ENCODE measurements around the gene E2F8. TPM values are rescaled to one million over a fixed set of nuclear protein-coding genes. Genes with fewer than 3 reads are reported as not detected.
"Not testable (repeated sequence)": the region's sequence is repeated elsewhere in the genome, so short reads cannot be mapped to it uniquely, and the experiment has no call there.

Gene E2F8
- total RNA-seq, 2 experiments from 2014 or later: 53.3 to 59.7 TPM

DNA sequence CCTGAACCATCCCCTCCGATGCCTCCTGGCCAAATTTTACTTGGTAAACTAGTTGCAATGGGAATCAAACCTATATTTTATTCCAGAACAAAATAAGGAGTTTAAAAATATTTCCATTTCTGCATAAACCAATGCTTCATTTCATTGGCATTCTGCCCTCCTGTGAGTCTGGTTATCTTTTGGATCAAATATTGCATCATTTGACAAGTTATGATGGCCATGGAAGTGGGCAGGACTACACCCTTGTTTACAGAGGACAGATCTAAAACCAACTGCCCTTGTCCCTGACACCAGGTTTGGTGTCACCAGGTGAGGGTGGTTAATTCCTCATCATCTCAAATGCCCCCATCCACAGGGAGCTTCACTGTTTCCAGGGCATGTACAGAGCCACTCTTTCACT lies 28.2 kb upstream of the E2F8 start:
- no peaks in the 10 kb centered on the region for H3K36me3 Mint-ChIP-seq (ENCODE audit: low read depth)
- no peaks in the 10 kb centered on the region for H3K9me3 Mint-ChIP-seq
- no peaks in the 10 kb centered on the region for H3K4me1 Mint-ChIP-seq
- H3K27me3 Mint-ChIP-seq: peaks cover 44% of the 10 kb centered on the region
- POLR2A ChIA-PET: no interaction called here
- H3K4me3 Mint-ChIP-seq: no peak overlapping the region
- DNase-seq: no peak
- H3K27ac Mint-ChIP-seq: no peak overlapping the region
- CTCF ChIA-PET: interaction anchor here (2.2 kb wide), 1 partner anchor 9 kb away, joined by 6 read pairs; no protein-coding TSS in a partner anchor

DNA sequence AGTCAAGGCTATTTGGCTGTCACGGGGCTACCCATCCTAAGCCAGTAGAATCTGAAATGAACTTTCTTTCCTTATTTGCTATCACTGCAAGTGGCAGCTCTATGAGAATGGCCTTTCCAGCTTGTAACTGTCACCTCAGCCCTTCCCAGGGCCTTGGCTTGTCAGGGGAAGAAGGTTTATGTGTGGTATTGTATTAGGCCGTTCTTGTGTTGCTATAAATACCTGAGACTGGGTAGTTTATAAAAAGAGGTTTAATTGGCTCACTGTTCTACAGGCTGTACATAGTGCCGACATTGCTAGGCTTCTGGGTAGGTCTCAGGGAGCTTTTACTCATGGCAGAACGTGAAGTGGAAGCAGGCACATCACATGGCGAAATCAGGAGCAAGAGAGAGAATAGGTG lies 26.8 kb upstream of the E2F8 start:
- DNase-seq: no peak
- POLR2A ChIA-PET: no interaction called here
- Mint-ChIP-seq H3K27ac (no peak overlapping the region), H3K4me3 (no peak overlapping the region), H3K9me3 (no peaks in the 10 kb centered on the region), H3K4me1 (no peaks in the 10 kb centered on the region), H3K36me3 (ENCODE audit: low read depth) (no peaks in the 10 kb centered on the region), H3K27me3 (peaks cover 38% of the 10 kb centered on the region)
- CTCF ChIA-PET: interaction anchor here (0.6 kb wide), 1 partner anchor 33 kb away, joined by 3 read pairs; no protein-coding TSS in a partner anchor

DNA sequence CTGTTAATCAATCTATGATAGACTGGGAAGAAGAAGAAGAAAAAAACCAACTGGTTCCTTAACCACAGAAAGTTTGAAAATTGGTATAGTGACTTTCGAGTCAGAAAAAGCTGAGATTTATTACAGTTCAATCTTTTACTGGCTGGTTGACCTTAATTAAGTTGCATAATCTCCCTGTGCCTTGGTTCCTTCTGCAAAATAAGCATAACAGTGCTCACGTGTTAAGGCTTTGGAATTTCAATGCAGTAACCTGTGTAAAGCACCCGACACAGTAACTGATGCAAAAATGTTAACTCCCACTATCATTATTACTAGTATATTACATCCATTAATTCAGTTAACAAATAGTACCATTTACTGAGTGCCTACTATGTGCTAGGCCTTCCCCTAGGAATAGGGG lies 22.6 kb upstream of the E2F8 start:
- Mint-ChIP-seq H3K27me3 (peaks cover 12% of the 10 kb centered on the region), H3K36me3 (ENCODE audit: low read depth) (no peaks in the 10 kb centered on the region), H3K27ac (no peak overlapping the region), H3K4me3 (no peak overlapping the region), H3K4me1 (peaks cover 1% of the 10 kb centered on the region), H3K9me3 (no peaks in the 10 kb centered on the region)
- POLR2A ChIA-PET: no interaction called here
- no peak for DNase-seq
- CTCF ChIA-PET: no interaction called here

DNA sequence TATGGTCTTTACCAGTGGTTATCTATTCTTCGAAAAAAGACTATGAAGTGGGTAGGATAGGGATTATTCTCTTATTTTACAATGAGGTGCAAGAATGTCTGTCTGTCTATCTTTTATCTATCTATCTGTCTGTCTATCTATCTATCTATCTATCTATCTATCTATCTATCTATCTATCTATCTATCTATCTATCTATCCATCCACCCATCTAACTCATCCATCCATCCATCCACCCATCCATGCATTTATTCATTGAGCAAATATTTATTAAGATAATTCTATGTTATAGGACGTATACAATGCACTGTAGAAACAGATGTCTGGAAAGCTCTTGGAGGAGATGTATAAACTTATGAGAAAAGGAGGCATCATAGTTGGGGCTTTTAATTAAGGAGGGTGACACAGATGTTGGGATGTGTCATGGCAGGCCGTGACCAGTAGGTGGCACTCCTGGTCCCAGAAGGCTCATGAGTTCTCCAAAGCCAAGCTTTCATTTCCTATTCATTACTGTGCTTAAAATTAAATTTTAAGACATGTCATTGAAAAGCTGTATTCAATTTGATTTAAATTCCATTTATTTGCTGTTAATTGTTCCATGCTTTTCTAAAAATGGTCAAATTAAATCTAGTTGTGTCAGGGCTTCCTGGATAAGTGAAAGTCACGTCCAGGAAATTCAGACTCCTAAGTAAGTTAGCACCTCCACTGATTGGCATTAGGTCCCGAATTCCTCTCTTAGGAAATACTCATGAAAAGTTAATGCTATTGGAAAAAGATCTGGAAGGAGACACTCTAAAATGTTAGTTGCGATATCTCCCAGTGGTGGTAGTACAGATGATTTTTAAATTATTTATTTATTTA lies 19.0 kb upstream of the E2F8 start:
- peaks cover 16% of the 10 kb centered on the region for H3K27me3 Mint-ChIP-seq
- peak; percentile 76 for DNase-seq
- no peak overlapping the region for H3K4me3 Mint-ChIP-seq
- ChIA-PET CTCF (interaction anchor here (0.7 to 2.1 kb wide), 5 partner anchors 10 to 342 kb away, joined by 3 to 6 read pairs (median 3); no protein-coding TSS in a partner anchor), POLR2A (no interaction called here)
- H3K36me3 Mint-ChIP-seq (ENCODE audit: low read depth): no peaks in the 10 kb centered on the region
- H3K27ac Mint-ChIP-seq: no peak overlapping the region
- peaks cover 3% of the 10 kb centered on the region for H3K9me3 Mint-ChIP-seq
- H3K4me1 Mint-ChIP-seq: peaks cover 1% of the 10 kb centered on the region

DNA sequence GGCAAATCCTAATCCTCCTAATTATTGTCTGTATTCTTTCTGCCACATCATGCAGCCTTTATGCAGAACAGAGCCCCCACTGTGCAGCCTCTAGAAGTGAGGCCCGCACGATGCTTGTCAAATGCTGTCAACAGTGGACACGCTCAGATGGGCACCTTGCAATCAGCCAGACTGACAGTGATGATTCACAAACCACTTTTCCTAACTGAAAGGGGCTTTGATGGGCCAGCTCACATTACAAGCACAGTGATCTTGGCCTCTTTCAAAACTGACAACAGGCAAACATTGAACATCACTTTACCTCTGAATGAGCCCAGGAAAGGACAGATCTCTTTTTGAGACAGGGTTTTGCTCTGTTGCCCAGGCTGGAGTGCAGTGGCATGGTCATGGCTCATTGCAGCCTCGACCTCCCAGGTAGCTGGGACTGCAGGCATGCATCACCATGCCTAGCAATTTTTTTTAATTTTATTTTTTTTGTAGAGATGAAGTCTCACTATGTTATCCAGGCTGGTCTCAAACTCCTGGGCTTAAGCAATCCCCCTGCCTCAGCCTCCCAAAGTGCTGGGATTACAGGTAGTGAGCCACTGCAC lies 18.0 kb upstream of the E2F8 start:
- CTCF ChIA-PET: interaction anchor here (1.1 to 2.1 kb wide), 2 partner anchors 296 to 302 kb away, joined by 3 to 4 read pairs; no protein-coding TSS in a partner anchor
- Mint-ChIP-seq H3K9me3 (peaks cover 7% of the 10 kb centered on the region), H3K27me3 (peaks cover 22% of the 10 kb centered on the region), H3K36me3 (ENCODE audit: low read depth) (no peaks in the 10 kb centered on the region), H3K4me3 (no peak overlapping the region), H3K4me1 (peaks cover 1% of the 10 kb centered on the region), H3K27ac (no peak overlapping the region)
- DNase-seq: no peak
- POLR2A ChIA-PET: no interaction called here

DNA sequence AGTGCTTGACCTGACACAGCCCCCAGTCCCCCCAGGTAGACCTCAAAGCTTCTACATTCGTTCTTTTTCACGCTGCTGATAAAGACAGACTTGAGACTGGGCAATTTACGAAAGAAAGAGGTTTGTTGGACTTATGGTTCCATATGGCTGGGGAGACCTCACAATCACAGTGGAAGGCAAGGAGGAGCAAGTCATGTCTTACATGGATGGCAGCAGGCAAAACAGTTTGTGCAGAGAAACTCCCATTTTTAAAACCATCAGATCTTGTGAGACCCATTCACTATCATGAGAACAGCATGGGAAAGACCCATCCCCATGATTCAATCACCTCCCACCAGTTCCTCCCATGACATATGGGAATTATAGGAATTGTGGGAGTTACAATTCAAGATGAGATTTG lies 13.7 kb upstream of the E2F8 start:
- peaks cover 40% of the 10 kb centered on the region for H3K27me3 Mint-ChIP-seq
- DNase-seq; H3K36me3 Mint-ChIP-seq (ENCODE audit: low read depth); H3K4me1 Mint-ChIP-seq; H3K27ac Mint-ChIP-seq; POLR2A ChIA-PET; H3K4me3 Mint-ChIP-seq: not testable (repeated sequence)
- CTCF ChIA-PET: interaction anchor here (1.5 kb wide), 1 partner anchor 8 kb away, joined by 5 read pairs; no protein-coding TSS in a partner anchor
- H3K9me3 Mint-ChIP-seq: peaks cover 11% of the 10 kb centered on the region

DNA sequence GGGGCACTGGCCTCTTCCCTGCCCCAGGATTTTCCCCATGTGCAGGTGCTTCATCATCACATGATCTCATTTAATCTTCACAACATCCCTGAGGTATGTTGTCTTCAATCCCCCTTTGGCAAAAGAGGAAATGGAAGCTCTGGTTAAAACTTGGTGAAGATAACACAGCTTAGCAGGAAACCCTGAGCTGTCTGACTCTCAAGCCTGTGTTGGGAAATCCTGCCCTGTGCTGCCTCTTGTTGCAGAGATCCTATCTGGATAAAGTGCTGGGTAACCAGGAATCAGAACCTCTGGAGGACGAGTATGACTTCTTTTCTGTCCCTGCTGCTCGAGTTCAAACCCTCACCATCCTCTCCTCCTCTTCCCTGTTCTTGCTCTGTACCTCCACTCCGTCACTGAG lies 13.1 kb upstream of the E2F8 start:
- no peaks in the 10 kb centered on the region for H3K36me3 Mint-ChIP-seq (ENCODE audit: low read depth)
- no peaks in the 10 kb centered on the region for H3K4me1 Mint-ChIP-seq
- no peak overlapping the region for H3K4me3 Mint-ChIP-seq
- H3K27ac Mint-ChIP-seq: no peak overlapping the region
- ChIA-PET POLR2A (no interaction called here), CTCF (interaction anchor here (1.5 kb wide), 1 partner anchor 8 kb away, joined by 5 read pairs; no protein-coding TSS in a partner anchor)
- H3K9me3 Mint-ChIP-seq: peaks cover 13% of the 10 kb centered on the region
- DNase-seq: no peak
- peaks cover 47% of the 10 kb centered on the region for H3K27me3 Mint-ChIP-seq

DNA sequence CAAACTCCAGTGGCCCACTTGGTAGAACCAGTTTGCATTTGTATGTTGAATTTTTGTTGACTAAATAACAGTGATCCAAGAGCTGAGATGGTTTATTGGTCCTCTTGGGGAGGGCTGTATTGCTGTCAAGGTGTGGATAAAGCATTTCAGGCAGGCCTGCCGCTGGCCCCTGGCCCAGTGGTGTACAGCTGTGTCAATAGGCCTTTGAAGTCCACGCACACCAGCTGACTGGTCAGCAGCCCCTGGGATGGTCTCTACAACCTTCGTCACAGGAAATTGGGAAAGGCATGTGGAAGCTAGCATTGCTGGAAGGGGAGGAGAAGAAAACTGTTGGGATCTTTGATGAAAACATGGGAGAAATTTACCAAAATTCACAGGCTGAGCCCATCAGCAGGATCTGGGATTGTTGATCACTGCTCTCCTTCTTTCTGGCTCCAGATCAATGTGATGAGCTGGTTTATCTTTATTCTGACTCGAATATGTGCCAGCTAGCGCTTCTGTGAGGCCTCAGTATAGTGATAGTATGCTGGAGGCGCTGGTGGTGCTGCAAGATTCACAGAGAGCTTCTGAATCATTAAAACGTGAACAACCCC lies 12.5 kb upstream of the E2F8 start:
- peaks cover 52% of the 10 kb centered on the region for H3K27me3 Mint-ChIP-seq
- peaks cover 13% of the 10 kb centered on the region for H3K9me3 Mint-ChIP-seq
- no peak overlapping the region for H3K27ac Mint-ChIP-seq
- ChIA-PET CTCF (interaction anchor here (1.5 kb wide), 1 partner anchor 9 kb away, joined by 5 read pairs; no protein-coding TSS in a partner anchor), POLR2A (no interaction called here)
- no peaks in the 10 kb centered on the region for H3K4me1 Mint-ChIP-seq
- DNase-seq: no peak
- H3K36me3 Mint-ChIP-seq (ENCODE audit: low read depth): no peaks in the 10 kb centered on the region
- no peak overlapping the region for H3K4me3 Mint-ChIP-seq

DNA sequence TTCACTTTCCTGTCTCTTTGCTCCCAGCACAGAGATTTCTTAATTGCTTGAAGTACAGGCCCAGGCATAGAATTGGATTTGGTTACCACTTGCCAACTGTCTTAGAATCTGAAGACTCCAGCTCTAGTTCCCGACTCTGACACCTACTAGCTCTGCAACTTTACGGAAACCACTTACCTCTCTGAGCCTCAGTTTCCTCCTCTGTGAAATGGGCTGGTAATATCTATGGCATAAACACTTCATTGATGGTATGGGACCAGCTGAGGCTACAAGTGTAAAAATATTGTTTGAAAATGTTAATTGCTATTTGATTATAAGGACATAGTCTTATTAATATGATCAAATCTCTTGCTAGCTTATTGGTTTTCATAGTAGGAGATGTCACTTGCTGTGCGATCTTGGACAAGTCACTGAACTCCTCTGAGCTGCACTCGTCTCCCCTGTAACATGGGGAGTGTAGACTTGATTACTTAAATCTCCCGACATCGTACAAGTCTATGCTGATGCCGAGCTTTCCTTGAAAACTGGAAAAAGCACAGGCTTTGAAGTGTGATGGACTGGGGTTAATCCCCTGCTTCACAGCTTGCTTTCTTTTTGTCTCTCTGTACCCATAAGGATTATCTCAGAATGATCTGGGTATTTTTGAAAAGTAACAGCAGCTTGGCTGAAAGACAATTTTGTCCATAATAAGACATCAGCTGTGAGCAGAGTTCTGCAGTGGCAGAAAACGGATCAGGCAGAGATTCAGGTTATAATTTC lies 11.8 kb upstream of the E2F8 start:
- Mint-ChIP-seq H3K36me3 (ENCODE audit: low read depth) (no peaks in the 10 kb centered on the region), H3K9me3 (peaks cover 13% of the 10 kb centered on the region), H3K27me3 (peaks cover 58% of the 10 kb centered on the region), H3K4me3 (no peak overlapping the region), H3K27ac (no peak overlapping the region), H3K4me1 (no peaks in the 10 kb centered on the region)
- CTCF ChIA-PET: interaction anchor here (1.5 kb wide), 1 partner anchor 9 kb away, joined by 5 read pairs; no protein-coding TSS in a partner anchor
- POLR2A ChIA-PET: no interaction called here
- no peak for DNase-seq

DNA sequence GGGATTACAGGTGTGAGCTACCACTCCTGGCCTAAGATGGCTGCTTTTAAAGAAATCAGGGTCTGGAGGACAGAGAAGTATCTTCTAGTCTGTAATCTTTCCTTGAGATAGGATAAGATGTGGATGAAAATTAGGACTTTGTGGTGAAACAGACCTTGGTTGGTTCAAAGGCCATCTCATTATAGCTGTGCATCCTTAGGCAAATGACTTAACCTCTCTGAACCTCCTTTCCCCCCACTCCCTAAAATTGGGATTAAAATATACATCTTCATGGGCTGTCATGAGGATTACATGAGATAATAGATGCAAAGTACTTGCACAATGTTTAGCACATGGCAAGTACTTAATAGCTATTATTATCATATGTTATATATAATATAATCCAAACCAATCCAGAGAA lies 10.8 kb upstream of the E2F8 start:
- Mint-ChIP-seq H3K4me1 (no peaks in the 10 kb centered on the region), H3K36me3 (ENCODE audit: low read depth) (no peaks in the 10 kb centered on the region), H3K27ac (no peak overlapping the region), H3K4me3 (no peak overlapping the region), H3K9me3 (peaks cover 13% of the 10 kb centered on the region), H3K27me3 (peaks cover 59% of the 10 kb centered on the region)
- POLR2A ChIA-PET: no interaction called here
- CTCF ChIA-PET: no interaction called here
- DNase-seq: no peak

DNA sequence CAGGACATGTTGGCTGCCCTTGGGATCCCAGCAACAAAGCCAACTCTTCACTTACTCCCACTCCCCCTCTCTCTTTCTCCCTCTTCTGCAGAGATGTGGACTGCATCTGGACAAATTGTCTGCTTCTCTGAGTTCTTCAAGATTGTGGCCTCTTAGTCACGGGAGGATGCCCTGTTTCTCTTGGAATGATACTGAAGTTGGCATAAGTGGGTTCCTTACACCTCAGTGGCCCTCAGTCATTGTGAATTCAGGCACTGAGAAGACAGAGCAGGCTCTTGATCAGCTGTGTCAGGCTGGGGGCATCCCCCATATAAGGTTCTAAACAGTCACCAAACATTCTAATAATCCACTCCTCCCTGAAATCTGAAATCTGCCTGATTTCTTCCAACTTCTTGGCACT lies 6.1 kb upstream of the E2F8 start:
- Mint-ChIP-seq H3K9me3 (peaks cover 5% of the 10 kb centered on the region), H3K4me3 (no peak overlapping the region), H3K27ac (no peak overlapping the region), H3K4me1 (peaks cover 24% of the 10 kb centered on the region), H3K27me3 (peaks cover 55% of the 10 kb centered on the region), H3K36me3 (ENCODE audit: low read depth) (peaks cover 3% of the 10 kb centered on the region)
- ChIA-PET CTCF (interaction anchor here (2.3 kb wide), 1 partner anchor 11 kb away, joined by 8 read pairs; no protein-coding TSS in a partner anchor), POLR2A (no interaction called here)
- DNase-seq: no peak

DNA sequence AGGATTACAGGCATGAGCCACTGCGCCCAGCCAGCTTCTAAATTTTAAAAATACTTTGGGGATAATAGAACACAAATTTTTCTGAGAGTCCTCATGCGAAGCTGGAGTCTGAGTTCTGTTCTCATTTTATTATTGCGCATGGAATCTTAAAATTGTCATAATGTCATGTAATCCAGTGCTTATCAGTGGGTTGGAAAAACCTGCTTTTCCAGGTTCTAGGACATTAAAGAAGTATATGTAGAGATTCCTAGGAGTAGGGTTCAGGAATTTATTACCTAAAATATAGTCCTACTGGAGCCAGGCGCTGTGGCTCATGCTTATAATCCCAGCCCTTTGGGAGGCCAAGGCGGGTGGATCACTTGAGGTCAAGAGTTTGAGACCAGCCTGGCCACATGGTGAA lies 4.6 kb upstream of the E2F8 start:
- H3K9me3 Mint-ChIP-seq: peaks cover 5% of the 10 kb centered on the region
- ChIA-PET POLR2A (no interaction called here), CTCF (interaction anchor here (0.5 to 2.3 kb wide), 2 partner anchors 10 to 423 kb away, joined by 3 to 8 read pairs; no protein-coding TSS in a partner anchor)
- H3K27me3 Mint-ChIP-seq: peaks cover 49% of the 10 kb centered on the region
- peaks cover 8% of the 10 kb centered on the region for H3K36me3 Mint-ChIP-seq (ENCODE audit: low read depth)
- DNase-seq: no peak
- H3K4me3 Mint-ChIP-seq: no peak overlapping the region
- no peak overlapping the region for H3K27ac Mint-ChIP-seq
- peaks cover 24% of the 10 kb centered on the region for H3K4me1 Mint-ChIP-seq

All from activated CD4-positive, alpha-beta T cell treated with anti-CD3 and anti-CD28 coated beads, Interleukin-2, amount 10 ng/mL, durations not matched to agents 7 days and 5 days (primary cell).